KMS-11 (cell line): ENCODE results near the gene RPS26.
A peak's percentile ranks its signal among the peaks of the same experiment; 100 is the strongest.

ENCODE experiments used
- H2AFZ ChIP-seq: fragments of 200-600 bp; sonication (generic); 2 replicates; pipeline ENCODE4 v1.6.1; 2016; ENCODE audit warnings: antibody characterized with exemption, mixed run types, low read depth
- H3K27ac ChIP-seq: fragments of 200-600 bp; sonication (generic); 2 replicates; pipeline ENCODE4 v1.6.1; 2016; ENCODE audit warnings: mild to moderate bottlenecking, mixed run types
- H3K27me3 ChIP-seq: fragments of 200-600 bp; sonication (generic); 2 replicates; pipeline ENCODE4 v1.6.1; 2017; ENCODE audit warnings: mild to moderate bottlenecking, low read depth, mixed run types, moderate library complexity; ENCODE audit not compliant: insufficient read depth
- H3K36me3 ChIP-seq: fragments of 200-600 bp; sonication (generic); 2 replicates; pipeline ENCODE4 v1.6.1; 2017; ENCODE audit warnings: mild to moderate bottlenecking, mixed run types; ENCODE audit not compliant: insufficient read depth
- H3K4me1 ChIP-seq: fragments of 200-600 bp; sonication (generic); 2 replicates; pipeline ENCODE4 v1.6.1; 2016; ENCODE audit warnings: mild to moderate bottlenecking, low read depth, mixed run types; ENCODE audit not compliant: poor library complexity, severe bottlenecking
- H3K4me2 ChIP-seq: fragments of 200-600 bp; sonication (generic); 2 replicates; pipeline ENCODE4 v1.7.0; 2016; ENCODE audit warnings: mild to moderate bottlenecking, mixed run types
- H3K4me3 ChIP-seq: fragments of 200-600 bp; sonication (generic); IDR thresholded peaks from 2 replicates; pipeline ENCODE4 v1.6.1; 2017; ENCODE audit warnings: low read depth, low read length, mixed read lengths; ENCODE audit not compliant: insufficient read depth
- H3K79me2 ChIP-seq: fragments of 200-600 bp; sonication (generic); 2 replicates; pipeline ENCODE4 v1.6.1; 2016; ENCODE audit warnings: low read depth, mixed run types; ENCODE audit not compliant: insufficient read depth
- H3K9ac ChIP-seq: fragments of 200-600 bp; sonication (generic); 2 replicates; pipeline ENCODE4 v1.6.1; 2016; ENCODE audit warnings: mild to moderate bottlenecking, mixed run types
- H4K20me1 ChIP-seq: fragments of 200-600 bp; sonication (generic); 2 replicates; pipeline ENCODE4 v1.6.1; 2016; ENCODE audit warnings: mild to moderate bottlenecking, mixed run types; ENCODE audit not compliant: insufficient read depth
- CTCF ChIP-seq: fragments of 200-600 bp; sonication (generic); conservative IDR thresholded peaks from 2 replicates; pipeline ENCODE4 v1.6.1; 2017; ENCODE audit warnings: low read depth, mild to moderate bottlenecking, antibody characterized with exemption, low read length, moderate library complexity, mixed read lengths

The RPS26 gene

GRCh38 chr12:56004211-56004610 lies 37.5 kb upstream of the RPS26 start:
- Histone ChIP-seq H4K20me1 (no peaks in the 10 kb centered on the region), H2AFZ (no peak overlapping the region), H3K4me3 (no peak overlapping the region), H3K79me2 (no peaks in the 10 kb centered on the region), H3K9ac (no peak overlapping the region), H3K27me3 (no peaks in the 10 kb centered on the region), H3K36me3 (no peaks in the 10 kb centered on the region), H3K4me1 (peaks cover 10% of the 10 kb centered on the region), H3K4me2 (no peak overlapping the region), H3K27ac (no peak overlapping the region)
- no peak for TF ChIP-seq CTCF

GRCh38 chr12:56007564-56008559 lies 33.9 kb upstream of the RPS26 start:
- H3K36me3 ChIP-seq, result no peaks in the 10 kb centered on the region
- peak overlapping the region; percentile 94 for H2AFZ ChIP-seq
- H3K79me2 ChIP-seq, result no peaks in the 10 kb centered on the region
- H3K27me3 ChIP-seq, result no peaks in the 10 kb centered on the region
- peak overlapping the region; percentile 39 for H3K9ac ChIP-seq
- no peak overlapping the region for H3K27ac ChIP-seq
- peak overlapping the region; percentile 68 for H3K4me3 ChIP-seq
- H3K4me1 ChIP-seq, result peaks cover 10% of the 10 kb centered on the region
- peak overlapping the region; percentile 87 for H3K4me2 ChIP-seq
- no peaks in the 10 kb centered on the region for H4K20me1 ChIP-seq
- TF ChIP-seq CTCF, result no peak

- no peaks in the 10 kb centered on the region for H3K36me3 ChIP-seq
- H3K4me1 ChIP-seq, result peaks cover 10% of the 10 kb centered on the region
- no peak overlapping the region for H3K27ac ChIP-seq
- H3K9ac ChIP-seq, result no peak overlapping the region
- no peaks in the 10 kb centered on the region for H3K79me2 ChIP-seq
- no peak overlapping the region for H3K4me3 ChIP-seq
- no peak overlapping the region for H3K4me2 ChIP-seq
- no peaks in the 10 kb centered on the region for H4K20me1 ChIP-seq
- no peak for TF ChIP-seq CTCF
- H2AFZ ChIP-seq, result no peak overlapping the region
- no peaks in the 10 kb centered on the region for H3K27me3 ChIP-seq
These were observed 31.6 kb upstream of the RPS26 start for GRCh38 chr12:56010111-56010570.

- TF ChIP-seq CTCF, result no peak
- H3K9ac ChIP-seq, result no peak overlapping the region
These were observed 30.1 kb upstream of the RPS26 start for GRCh38 chr12:56011509-56012090.

More at GRCh38 chr12:56011509-56012090, 30.1 kb upstream of the RPS26 start:
- H4K20me1 ChIP-seq, result no peaks in the 10 kb centered on the region
- H3K4me1 ChIP-seq, result peaks cover 10% of the 10 kb centered on the region
- no peak overlapping the region for H3K4me3 ChIP-seq
- no peaks in the 10 kb centered on the region for H3K79me2 ChIP-seq
- no peak overlapping the region for H3K27ac ChIP-seq
- H3K4me2 ChIP-seq, result no peak overlapping the region
- no peaks in the 10 kb centered on the region for H3K27me3 ChIP-seq
- no peaks in the 10 kb centered on the region for H3K36me3 ChIP-seq
- H2AFZ ChIP-seq, result no peak overlapping the region
